Gastroesophageal sphincter (tissue), 4 donors: ENCODE results near the gene ECSCR. TPM values are rescaled to one million over a fixed set of nuclear protein-coding genes. Genes with fewer than 3 reads are reported as not detected.
"Not testable (repeated sequence)": the region's sequence is repeated elsewhere in the genome, so short reads cannot be mapped to it uniquely, and the experiment has no call there.

Experiments
- ATAC-seq: fragments of 150-250 bp; one replicate; pipeline ENCODE4 v1.9.1; 2016; ENCODE audit warnings: mild to moderate bottlenecking, moderate library complexity
- H3K27ac ChIP-seq, 4 donors: fragments of 200-600 bp; sonication (generic) in 3 of 4; 1 replicate in 3 of 4; 2 replicates in 1 of 4; pipeline ENCODE4 v1.5.1; 2016 to 2019
- H3K27me3 ChIP-seq: fragments of 200-600 bp; sonication (generic); one replicate; pipeline ENCODE4 v1.5.1; 2019
- H3K36me3 ChIP-seq, 2 donors: fragments of 200-600 bp; sonication (generic); one replicate each; pipeline ENCODE4 v1.5.1; 2019; ENCODE audit warnings: control low read depth in 1 of 2
- H3K4me1 ChIP-seq, 3 donors: fragments of 200-600 bp; sonication (generic); 1 replicate in 2 of 3; 2 replicates in 1 of 3; pipeline ENCODE4 v1.5.1; 2016 to 2019; ENCODE audit warnings: control low read depth in 2 of 3
- H3K4me3 ChIP-seq, 2 donors: fragments of 200-600 bp; sonication (generic); one replicate each; pipeline ENCODE4 v1.5.1; 2019; ENCODE audit warnings: mild to moderate bottlenecking in 1 of 2, moderate library complexity in 1 of 2
- H3K9me3 ChIP-seq, 3 donors: fragments of 200-600 bp; sonication (generic); one replicate each; pipeline ENCODE4 v1.5.1; 2017 to 2019; ENCODE audit warnings: control low read depth in 2 of 3
- CTCF ChIP-seq, 4 experiments: fragments of 200-600 bp in 2 of 4; fragments of 450-650 bp in 2 of 4; sonication (generic) in 1 of 4; IDR thresholded peaks; one replicate each; pipeline ENCODE4 v1.5.1; 2017 to 2019; ENCODE audit warnings: antibody characterized with exemption in 4 of 4, mild to moderate bottlenecking in 2 of 4, moderate library complexity in 2 of 4
- EP300 ChIP-seq: sonication (generic); formaldehyde crosslinking; IDR thresholded peaks from one replicate; pipeline ENCODE4 v1.6.1; 2017; ENCODE audit warnings: antibody characterized with exemption, mild to moderate bottlenecking
- POLR2A ChIP-seq, 2 donors: fragments of 450-650 bp; IDR thresholded peaks; one replicate each; pipeline ENCODE4 v1.6.1; 2017; ENCODE audit warnings: antibody characterized with exemption in 2 of 2, mild to moderate bottlenecking in 2 of 2, moderate library complexity in 1 of 2
- POLR2AphosphoS5 ChIP-seq: sonication (generic); formaldehyde crosslinking; IDR thresholded peaks from one replicate; pipeline ENCODE4 v1.6.1; 2017; ENCODE audit warnings: antibody characterized with exemption
- WGBS, 2 donors: methylation state at CpG; one replicate each; pipeline ENCODE4 v1.1.5; 2018; ENCODE audit warnings: low coverage in 1 of 2; 5-methylcytosine and 5-hydroxymethylcytosine counted together
- total RNA-seq, 4 donors: library from RNA; depleted of rRNA; stranded (reverse); fragments of >200 nt; gene quantifications; one replicate each; pipeline ENCODE4 v1.1.0, GENCODE V29; 2016

Gene ECSCR
- total RNA-seq, 4 donors from 2014 or later, result 7.6 to 34.9 (median 21.8) TPM

GRCh38 chr5:139482050-139482889 lies 19.7 kb upstream of the ECSCR start, which contains the start of gene STING1:
Gene STING1 (minus strand): TSS chr5:139482758. CDS start chr5:139481704, 1,054 bp downstream.
- Histone ChIP-seq H3K36me3 (peaks cover 0 to 32% of the 10 kb centered on the region in 2 donors), H3K27me3 (no peaks in the 10 kb centered on the region), H3K4me1 (peaks cover 0 to 45% (median 20%) of the 10 kb centered on the region in 3 donors), H3K27ac (peak within 1 kb of the TSS; percentile 89 to 95 (median 91)), H3K9me3 (no peaks in the 10 kb centered on the region), H3K4me3 (peak within 1 kb of the TSS; percentile 26 to 56)
- WGBS, 2 donors, result 0 to 3% methylated on average over 6 to 10 of the region's 19 CpGs
- ATAC-seq, result peak; percentile 71
- TF ChIP-seq POLR2AphosphoS5 (peak; percentile 83), CTCF (IDR thresholded peaks at IDR 0.05) (no peak), EP300 (no peak), POLR2A (IDR thresholded peaks at IDR 0.05) (peak in 1 of 2 donors; percentile 16)

- H3K4me1 ChIP-seq, result peaks cover 0 to 45% (median 20%) of the 10 kb centered on the region in 3 donors
- H3K36me3 ChIP-seq, result peaks cover 0 to 38% of the 10 kb centered on the region in 2 donors
- peak overlapping the region; percentile 26 to 56 for H3K4me3 ChIP-seq
- WGBS, 2 donors, result 69% methylated on average over 2 of the region's 5 CpGs; no CpG with 5 or more reads in 1 of the 2 donors
- H3K27me3 ChIP-seq, result no peaks in the 10 kb centered on the region
- peak; percentile 48 for ATAC-seq
- TF ChIP-seq POLR2A (IDR thresholded peaks at IDR 0.05) (no peak), CTCF (IDR thresholded peaks at IDR 0.05) (peak in 3 of 4 experiments; percentile 16 to 33 (median 32))
- no peaks in the 10 kb centered on the region for H3K9me3 ChIP-seq
- H3K27ac ChIP-seq, result peak overlapping the region; percentile 89 to 95 (median 91)
Observed at GRCh38 chr5:139481580-139482049, 19.1 kb upstream of the ECSCR start.

GRCh38 chr5:139481122-139481533 lies 18.6 kb upstream of the ECSCR start:
- H3K27me3 ChIP-seq, result no peaks in the 10 kb centered on the region
- H3K4me3 ChIP-seq, result peak overlapping the region; percentile 26 to 56
- H3K4me1 ChIP-seq, result peaks cover 0 to 45% (median 20%) of the 10 kb centered on the region in 3 donors
- H3K36me3 ChIP-seq, result peaks cover 0 to 43% of the 10 kb centered on the region in 2 donors
- WGBS, 2 donors, result 11% methylated on average over 5 of the region's 12 CpGs; no CpG with 5 or more reads in 1 of the 2 donors
- TF ChIP-seq EP300 (no peak), POLR2A (IDR thresholded peaks at IDR 0.05) (no peak), CTCF (IDR thresholded peaks at IDR 0.05) (no peak), POLR2AphosphoS5 (no peak)
- peak overlapping the region; percentile 89 to 95 (median 91) for H3K27ac ChIP-seq
- ATAC-seq, result peak; percentile 41
- H3K9me3 ChIP-seq, result no peaks in the 10 kb centered on the region

GRCh38 chr5:139479729-139480128 lies 17.2 kb upstream of the ECSCR start:
- 63 to 91% methylated on average over 1 to 3 of the region's 4 CpGs for WGBS, 2 donors
- H3K9me3 ChIP-seq, ATAC-seq, H3K4me3 ChIP-seq, H3K27me3 ChIP-seq: not testable (repeated sequence)
- H3K36me3 ChIP-seq, result peaks cover 0 to 57% of the 10 kb centered on the region in 2 donors
- H3K4me1 ChIP-seq, result peaks cover 0 to 55% (median 25%) of the 10 kb centered on the region in 3 donors
- peak overlapping the region in 1 of 4 donors; percentile 91 for H3K27ac ChIP-seq

GRCh38 chr5:139478657-139479423 lies 16.3 kb upstream of the ECSCR start:
- H3K4me3 ChIP-seq, H3K27me3 ChIP-seq, H3K9me3 ChIP-seq, ATAC-seq: not testable (repeated sequence)
- Histone ChIP-seq H3K4me1 (peaks cover 0 to 64% (median 25%) of the 10 kb centered on the region in 3 donors), H3K27ac (peak overlapping the region in 3 of 4 donors; percentile 13 to 35 (median 30)), H3K36me3 (peaks cover 0 to 57% of the 10 kb centered on the region in 2 donors)
- WGBS, 2 donors, result 53 to 68% methylated on average over 2 to 4 of the region's 9 CpGs
